Esophagus squamous epithelium (tissue), 4 donors: ENCODE measurements around the gene PCDHB10.
"Not testable (repeated sequence)": the region's sequence is repeated elsewhere in the genome, so short reads cannot be mapped to it uniquely, and the experiment has no call there.

Experiments used
- CTCF ChIP-seq, 6 experiments: fragments of 450-650 bp in 4 of 6; fragments of 200-600 bp in 2 of 6; sonication (generic) in 2 of 6; IDR thresholded peaks; one replicate each; pipeline ENCODE4 v1.5.1; 2016 to 2019; ENCODE audit warnings: antibody characterized with exemption in 6 of 6, mild to moderate bottlenecking in 4 of 6, moderate library complexity in 4 of 6
- POLR2A ChIP-seq, 4 donors: fragments of 450-650 bp; IDR thresholded peaks; one replicate each; pipeline ENCODE4 v1.6.1; 2017; ENCODE audit warnings: antibody characterized with exemption in 4 of 4, mild to moderate bottlenecking in 4 of 4, moderate library complexity in 3 of 4

GRCh38 chr5:141179371-141179770 is 12.8 kb upstream of the PCDHB10 start:
- not testable (repeated sequence) for TF ChIP-seq CTCF, POLR2A (IDR thresholded peaks at IDR 0.05)
